HG03342 (cell line): Measurements from ENCODE around the gene LTBR.
"Not testable (repeated sequence)": the region's sequence is repeated elsewhere in the genome, so short reads cannot be mapped to it uniquely, and the experiment has no call there.

Experiments used
- ATAC-seq: cut with Tn5 transposase; IDR thresholded peaks from one replicate; pipeline ENCODE4 v1.9.1; 2021; ENCODE audit warnings: mild to moderate bottlenecking, moderate library complexity; ENCODE audit not compliant: unreplicated experiment

LTBR gene

DNA sequence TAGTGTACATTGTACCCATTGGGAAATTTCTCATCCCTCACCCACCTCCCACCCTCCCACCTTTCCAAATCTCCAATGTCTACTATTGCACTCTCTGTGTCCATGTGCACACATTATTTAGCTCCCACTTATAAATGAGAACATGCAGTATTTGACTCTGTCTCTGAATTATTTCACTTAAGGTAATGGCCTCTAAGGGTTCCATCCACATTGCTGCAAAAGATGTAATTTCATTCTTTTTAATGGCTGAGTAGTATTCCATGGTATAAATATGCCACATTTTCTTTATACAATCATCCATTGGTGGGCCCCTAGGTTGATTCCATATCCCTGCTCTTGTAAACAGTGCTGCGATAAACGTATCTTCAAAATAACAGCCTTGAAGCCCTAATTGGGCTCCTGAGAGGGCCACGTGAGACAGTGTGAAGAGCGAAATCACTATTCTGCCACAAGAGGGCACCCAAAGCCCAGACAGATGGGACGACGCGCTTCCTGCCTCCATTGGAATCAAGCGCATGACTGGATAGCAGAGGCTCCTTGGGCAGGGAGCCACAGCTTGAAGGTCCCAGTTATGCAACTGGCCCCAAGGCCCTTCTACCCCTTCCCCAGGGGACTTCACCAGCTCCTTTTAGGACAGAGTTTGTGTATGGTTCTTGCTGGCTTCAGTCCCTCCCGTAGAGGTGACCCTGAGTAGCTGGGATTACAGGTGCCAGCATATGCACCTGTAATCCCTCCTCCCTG is 39.5 kb downstream of the LTBR start:
- ATAC-seq: peak; percentile 41

DNA sequence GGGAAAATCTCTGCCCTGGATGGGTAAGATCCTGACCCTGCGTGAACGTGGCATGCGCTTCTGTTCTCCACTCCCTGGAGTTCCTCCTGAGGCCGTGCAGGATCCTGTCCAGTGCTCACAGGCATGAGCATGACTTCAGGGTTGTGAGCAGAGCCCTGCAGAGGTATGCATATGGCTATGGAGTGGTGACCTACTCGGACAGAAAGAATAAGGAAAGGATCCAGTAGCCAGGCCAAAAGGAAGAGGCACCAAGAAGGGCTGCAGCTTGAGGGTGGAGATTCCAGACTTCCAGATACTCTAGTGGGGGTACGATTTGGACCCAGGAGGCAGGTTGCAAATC is 40.0 kb downstream of the LTBR start:
- no peak for ATAC-seq

DNA sequence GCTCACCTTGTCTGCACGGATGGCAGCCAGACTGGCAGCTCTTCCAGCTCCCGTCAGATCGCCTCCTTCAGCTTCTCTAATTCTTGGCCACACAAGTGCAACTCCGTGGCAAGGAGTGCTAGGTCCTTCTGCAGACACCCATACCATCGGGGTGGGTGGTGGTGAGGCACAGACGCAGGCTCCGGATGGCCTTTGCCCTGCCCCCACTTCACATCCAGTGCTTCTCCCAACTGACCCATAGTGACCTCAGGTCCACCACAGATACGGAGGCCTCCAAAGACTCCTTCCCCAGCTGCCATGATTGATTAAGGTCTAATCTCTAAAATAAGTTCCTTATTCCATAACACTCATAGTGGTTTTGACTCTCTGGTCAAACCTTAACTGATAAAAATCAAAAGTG is 40.9 kb downstream of the LTBR start:
- no peak for ATAC-seq

DNA sequence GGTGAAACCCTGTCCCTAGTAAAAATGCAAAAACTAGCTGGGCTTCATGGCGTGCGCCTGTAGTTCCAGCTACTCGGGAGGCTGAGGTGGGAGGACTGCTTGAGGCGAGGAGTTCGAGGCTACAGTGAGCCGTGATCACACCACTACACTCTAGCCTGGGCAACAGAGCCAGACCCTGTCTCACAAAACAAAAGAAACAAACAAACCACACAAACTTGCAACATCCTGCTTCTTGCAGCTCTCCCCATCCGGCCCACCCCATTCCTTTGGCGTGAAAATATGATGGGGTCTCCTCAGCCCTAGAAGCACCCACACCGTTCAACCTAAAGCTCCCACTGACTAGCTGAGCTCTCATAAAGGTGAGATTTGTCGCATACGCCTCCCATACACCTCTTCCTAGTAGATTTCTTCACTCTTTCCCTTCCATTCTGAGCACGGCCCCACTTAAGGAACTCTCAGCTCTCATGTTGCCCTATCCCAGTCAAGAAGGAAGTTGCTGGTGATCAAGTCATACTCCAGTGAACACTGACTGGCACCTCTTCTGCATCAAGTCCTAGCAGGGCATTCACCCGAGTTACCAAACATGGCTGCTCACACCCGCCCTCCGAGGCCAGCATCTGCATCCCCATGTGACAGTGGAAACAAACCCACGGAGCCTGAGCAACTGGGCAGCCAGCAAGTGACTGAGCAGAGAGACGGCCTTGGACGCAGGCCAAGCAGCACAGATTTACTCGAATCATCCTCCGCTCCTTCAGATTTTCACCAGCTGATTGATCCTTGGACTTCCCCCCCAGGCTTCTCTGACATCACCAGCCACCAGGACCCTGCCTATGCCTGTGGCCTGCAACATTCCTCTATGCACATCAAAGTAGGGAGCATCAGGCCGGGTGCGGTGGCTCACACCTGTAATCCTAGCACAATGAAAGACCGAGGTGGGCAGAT is 41.9 kb downstream of the LTBR start:
- ATAC-seq: no peak

DNA sequence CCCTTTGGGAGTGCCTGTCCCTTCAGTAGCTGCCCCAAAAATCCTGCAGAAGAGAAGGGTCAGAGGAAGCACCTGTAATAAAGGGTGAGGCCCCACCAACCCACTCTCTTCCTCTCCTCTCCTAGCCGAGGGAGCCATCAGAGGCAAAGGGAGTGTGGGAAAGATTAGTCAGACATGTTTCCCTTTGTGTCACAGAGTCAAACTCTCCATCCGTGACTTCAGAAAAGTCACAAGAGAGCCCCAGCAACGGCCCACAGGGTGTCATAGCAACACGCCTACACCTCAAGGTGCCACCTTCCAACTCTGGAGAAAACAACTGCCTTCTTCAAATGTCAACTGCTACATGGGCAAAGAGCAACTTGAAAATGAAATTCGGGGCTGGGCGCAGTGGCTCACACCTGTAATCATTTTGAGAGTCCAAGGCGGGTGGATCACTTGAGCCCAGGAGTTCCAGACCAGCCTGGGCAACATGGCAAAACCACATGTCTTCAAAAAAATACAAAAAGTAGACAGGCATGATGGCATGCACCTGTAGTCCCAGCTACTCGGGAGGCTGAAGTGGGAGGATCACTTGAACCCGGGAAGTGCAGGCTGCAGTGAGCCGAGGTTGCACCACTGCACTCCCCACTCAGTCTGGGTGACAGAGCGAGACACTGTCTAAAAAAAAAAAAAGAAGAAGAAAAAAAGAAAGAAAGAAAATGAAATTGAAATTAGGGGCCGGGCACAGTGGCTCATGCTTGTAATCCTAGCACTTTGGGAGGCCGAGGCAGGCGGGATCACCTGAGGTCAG is 43.1 kb downstream of the LTBR start:
- peak; percentile 68 for ATAC-seq

DNA sequence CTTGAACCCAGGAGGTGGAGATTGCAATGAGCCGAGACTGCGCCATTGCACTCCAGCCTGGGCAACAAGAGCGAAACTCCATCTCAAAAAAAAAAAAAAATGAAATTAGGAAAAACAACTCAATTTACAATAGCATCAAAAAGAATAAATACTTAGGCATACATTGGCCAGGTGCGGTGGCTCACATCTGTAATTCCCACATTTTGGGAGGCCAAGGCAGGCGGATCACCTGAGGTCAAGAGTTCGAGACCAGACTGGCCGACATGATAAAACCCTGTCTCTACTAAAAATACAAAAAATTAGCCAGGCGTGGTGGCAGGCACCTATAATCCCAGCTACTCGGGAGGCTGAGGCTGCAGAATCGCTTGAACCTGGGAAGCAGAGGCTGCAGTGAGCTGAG is 43.8 kb downstream of the LTBR start:
- ATAC-seq: not testable (repeated sequence)

DNA sequence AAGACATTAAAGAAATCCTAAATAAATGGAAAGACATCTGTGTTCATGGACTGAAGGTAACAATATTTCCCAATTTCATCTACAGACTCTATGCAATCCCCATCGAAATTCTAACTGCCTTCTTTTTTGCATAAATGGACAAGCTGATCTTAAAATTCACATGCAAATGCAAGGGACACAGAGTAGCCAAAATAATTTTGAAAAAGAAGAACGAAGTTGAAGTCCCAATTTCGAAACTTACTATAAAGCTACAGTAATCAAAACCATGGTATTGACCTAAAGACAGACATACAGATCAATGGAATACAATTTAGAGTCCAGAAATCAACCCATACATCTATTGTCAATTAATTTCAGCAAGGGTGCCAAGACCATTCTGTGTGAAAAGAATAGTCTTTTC is 44.4 kb downstream of the LTBR start:
- no peak for ATAC-seq

DNA sequence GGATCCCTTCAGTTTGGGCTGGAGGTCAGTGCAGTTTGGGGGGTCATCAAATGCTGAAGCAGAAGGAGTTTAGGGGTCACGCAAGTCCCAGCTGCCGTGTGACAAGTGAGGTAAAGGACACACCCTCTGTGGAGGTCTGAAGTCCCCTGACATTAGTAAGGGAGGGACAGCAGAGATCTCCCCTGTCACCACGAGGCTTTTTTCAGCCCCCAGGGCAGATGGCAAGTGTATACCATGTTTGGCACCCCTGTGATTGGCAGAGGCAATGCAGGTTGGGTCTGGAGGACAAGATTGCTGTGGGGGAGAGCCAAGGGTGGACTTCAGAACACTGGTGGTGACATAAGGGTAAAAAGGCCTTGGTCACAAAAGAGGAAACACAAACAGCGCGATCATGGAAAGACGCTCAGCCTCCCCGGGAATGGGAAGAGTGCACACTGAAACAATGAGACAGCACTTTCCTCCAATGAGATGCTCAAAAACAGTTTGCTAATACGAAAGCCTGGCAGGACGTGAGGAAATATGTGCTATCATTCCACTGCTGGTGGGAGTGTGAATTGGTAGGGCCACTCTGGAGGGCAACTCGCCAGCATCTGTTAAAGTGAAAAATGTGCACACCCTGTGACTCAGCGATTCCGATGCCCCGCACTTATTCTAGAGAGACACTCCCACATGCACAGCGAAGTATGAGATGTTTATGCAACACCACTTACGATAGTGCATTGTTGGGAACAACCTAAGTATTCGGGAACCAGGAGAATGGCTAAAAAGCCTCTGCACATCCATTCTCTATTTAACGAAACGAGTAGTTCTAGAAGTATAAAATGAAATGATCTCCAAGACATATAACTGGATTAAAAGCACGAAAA is 46.4 kb downstream of the LTBR start:
- ATAC-seq: no peak

DNA sequence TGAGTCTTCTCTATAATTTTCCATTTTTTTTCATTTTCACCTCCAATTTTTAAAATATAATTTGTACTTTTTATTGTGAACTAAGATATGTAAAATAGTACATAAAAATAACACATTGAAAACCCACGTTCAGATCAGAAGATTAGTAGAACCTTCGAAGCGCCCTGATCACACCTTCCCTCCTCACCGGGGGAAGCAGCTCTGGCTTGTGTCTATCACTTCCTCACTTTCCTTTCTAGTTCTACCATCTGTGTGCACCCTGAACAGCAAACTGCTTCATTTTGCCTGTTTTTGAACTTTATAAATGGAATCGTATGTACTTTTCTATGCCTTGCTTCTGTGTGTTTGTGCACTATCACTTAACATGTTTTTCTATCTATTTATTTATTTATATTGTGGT is 49.0 kb downstream of the LTBR start:
- no peak for ATAC-seq

DNA sequence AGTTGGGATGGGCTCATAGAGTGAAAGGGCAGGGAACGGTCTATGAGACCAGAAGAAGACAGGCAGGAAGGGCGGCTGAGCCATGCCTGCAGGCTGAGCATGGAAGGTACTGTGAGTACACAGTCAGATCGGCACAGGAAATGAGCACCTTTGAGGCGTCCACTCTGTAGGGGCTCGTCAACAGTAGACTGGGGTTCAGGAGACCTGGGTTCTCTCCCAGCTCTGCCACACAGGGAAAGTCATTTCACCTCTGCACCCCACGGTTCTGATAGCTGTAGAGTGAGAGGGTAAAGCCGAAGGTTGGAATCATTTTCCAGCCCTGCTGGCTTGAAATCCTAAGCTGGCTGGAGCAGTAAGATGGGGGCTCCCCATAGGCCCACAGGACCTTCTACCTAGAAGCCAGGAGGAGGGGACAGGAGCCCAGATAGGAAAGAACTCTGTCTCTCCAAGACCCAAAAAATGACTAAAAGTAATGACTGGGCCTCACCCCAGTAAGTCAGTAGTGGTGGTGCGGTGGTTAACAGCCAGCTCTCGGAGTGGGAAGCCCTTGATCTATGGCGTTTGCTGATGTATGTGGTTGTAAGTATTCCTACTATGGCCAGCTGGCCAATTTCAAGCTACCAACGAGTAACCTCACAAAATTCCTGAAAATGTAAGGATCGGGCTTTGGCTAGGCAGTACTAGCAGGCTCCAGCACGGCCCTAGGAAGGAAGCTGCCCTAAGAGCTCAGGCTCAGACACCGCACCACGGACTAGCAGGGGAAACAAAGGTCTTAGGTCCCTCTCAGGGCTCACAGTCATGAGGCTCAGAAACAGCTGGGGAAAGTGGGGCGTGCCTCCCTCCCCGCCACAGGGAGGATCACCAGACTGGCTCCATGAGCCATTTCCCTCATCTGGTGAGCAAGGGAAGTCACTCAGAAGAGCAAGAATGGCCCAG is 50.5 kb downstream of the LTBR start:
- no peak for ATAC-seq

DNA sequence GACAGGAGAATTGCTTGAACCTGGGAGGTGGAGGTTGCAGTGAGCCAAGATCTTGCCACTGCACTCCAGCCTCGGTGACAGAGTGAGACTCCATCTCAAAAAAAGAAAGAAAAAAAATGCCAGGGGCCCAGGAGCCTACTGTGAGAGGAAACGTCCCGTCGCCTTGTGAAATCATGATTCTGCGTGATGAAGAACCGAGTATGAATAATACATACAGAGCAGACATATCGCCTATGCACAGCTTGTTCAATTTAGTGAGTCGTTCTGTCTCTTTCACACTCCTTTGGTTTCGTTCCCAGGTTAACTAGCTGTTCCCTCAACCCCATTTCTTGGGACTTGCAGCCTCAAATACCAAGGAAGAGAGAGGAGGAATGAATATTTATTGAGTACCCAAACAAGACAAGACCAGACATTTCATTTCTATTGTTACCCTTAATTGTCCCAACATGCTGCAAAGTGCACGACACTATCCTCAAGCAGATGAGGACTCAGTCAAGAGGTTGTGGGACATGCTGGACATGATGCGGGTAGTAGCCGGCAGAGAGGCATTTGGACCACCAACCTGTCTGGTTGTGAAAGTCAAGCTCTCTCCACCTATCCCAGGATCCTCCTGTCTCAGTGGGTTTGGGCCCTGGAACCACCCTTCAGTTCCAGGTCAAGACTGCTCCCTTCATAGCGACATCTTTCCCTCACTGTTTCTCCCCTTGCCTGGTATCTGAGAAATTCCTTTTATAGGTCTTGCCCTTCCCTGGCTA is 52.2 kb downstream of the LTBR start:
- no peak for ATAC-seq

DNA sequence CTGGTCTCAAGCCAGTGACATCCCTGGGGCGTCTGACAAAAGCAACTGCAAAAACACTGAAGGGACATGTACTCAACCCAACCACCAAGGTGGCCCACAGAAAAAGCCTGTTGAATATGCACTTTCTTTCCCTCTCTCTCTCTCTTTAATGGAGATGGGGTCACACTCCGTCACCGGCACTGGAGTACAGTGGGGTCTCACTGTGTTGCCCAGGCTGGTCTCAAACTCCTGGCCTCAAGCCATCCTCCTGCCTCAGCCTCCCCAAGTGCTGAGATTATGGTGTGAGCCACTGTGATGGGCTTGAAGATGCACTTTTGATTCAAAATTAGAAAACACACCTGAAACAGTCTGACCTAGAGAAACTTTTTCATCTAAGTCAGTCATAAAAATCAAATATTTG is 53.6 kb downstream of the LTBR start:
- no peak for ATAC-seq

DNA sequence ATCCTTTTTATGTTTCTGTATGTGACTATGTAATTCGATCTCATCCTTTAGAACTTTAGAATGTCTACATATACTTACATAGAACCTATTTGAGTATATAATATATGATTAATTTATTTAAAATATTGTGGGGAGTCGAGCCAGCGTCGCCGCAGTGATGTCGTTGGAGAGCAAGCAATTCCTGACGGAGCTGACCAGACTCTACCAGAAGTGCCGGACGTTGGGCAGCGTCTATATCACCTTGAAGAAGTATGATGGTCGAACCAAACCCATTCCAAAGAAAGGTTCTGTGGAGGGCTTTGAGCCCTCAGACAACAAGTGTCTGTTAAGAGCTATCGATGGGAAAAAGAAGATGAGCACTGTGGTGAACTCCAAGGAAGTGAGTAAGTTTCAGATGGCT is 54.4 kb downstream of the LTBR start:
- ATAC-seq: no peak

DNA sequence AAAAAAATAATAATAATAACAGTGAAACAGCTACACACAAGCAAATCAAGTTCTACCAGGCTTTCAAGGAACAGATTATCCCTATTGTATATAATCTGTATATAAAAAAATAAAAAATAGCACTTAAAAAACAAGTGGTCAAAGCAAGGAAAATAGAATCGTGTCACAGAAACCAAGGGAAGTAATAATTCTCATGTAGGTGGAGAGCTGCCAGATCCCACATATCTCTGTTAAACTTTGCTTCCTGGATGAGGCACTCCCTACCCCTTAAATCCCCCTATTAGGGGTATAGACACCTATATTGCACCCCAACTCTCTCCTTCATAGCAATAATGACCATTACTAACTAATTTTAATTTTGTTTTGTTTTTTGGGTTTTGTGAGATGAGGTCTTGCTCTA is 56.4 kb downstream of the LTBR start:
- no peak for ATAC-seq
